GM12872 (cell line): ENCODE measurements around the gene ARL14EPL.

Experiments used
- CTCF ChIP-seq: IDR thresholded peaks from 3 replicates; pipeline ENCODE4 v1.5.1; 2011; ENCODE audit warnings: low read depth, mild to moderate bottlenecking, low read length, moderate library complexity; ENCODE audit not compliant: insufficient read depth

Gene ARL14EPL

GRCh38 chr5:116091416-116091815 is 59.1 kb downstream of the ARL14EPL start:
- TF ChIP-seq CTCF = no peak

GRCh38 chr5:116097301-116097700 is 65.0 kb downstream of the ARL14EPL start:
- TF ChIP-seq CTCF = no peak

- TF ChIP-seq CTCF = no peak
These were observed 66.7 kb downstream of the ARL14EPL start for GRCh38 chr5:116098998-116099397.
